Thoracic aorta (tissue), 2 donors: ENCODE results near the gene DEDD2. TPM values are rescaled to one million over a fixed set of nuclear protein-coding genes. Genes with fewer than 3 reads are reported as not detected.

Experiments
- ATAC-seq: fragments of 150-250 bp; one replicate; pipeline ENCODE4 v1.8.0; 2017; ENCODE audit warnings: low read depth; ENCODE audit not compliant: insufficient number of reproducible peaks, low FRiP score
- DNase-seq: peaks from one replicate; pipeline ENCODE4 v3.0.0-alpha.2; 2020; ENCODE audit warnings: low spot score
- H3K27ac ChIP-seq, 2 donors: fragments of 200-600 bp; sonication (generic); 1 replicate in 1 of 2; 2 replicates in 1 of 2; pipeline ENCODE4 v1.5.1; 2016; ENCODE audit warnings: mild to moderate bottlenecking in 2 of 2, moderate library complexity in 2 of 2
- H3K27me3 ChIP-seq: fragments of 200-600 bp; sonication (generic); replicated peaks from 2 replicates; pipeline ENCODE4 v1.6.0; 2016; ENCODE audit warnings: mild to moderate bottlenecking; ENCODE audit not compliant: insufficient read depth
- H3K36me3 ChIP-seq: fragments of 200-600 bp; sonication (generic); one replicate; pipeline ENCODE4 v1.5.1; 2016
- H3K4me1 ChIP-seq, 2 donors: fragments of 200-600 bp; sonication (generic); 1 replicate in 1 of 2; 2 replicates in 1 of 2; pipeline versions ENCODE4 v1.5.1 to v1.6.0; 2016; ENCODE audit warnings: low read depth in 2 of 2, mild to moderate bottlenecking in 1 of 2; ENCODE audit not compliant: control insufficient read depth in 1 of 2
- H3K4me3 ChIP-seq: fragments of 200-600 bp; sonication (generic); 2 replicates; pipeline ENCODE4 v1.5.1; 2016; ENCODE audit warnings: mild to moderate bottlenecking
- H3K9me3 ChIP-seq: fragments of 200-600 bp; sonication (generic); 2 replicates; pipeline ENCODE4 v1.5.1; 2016
- CTCF ChIP-seq: fragments of 200-600 bp; sonication (generic); IDR thresholded peaks from one replicate; pipeline ENCODE4 v1.5.1; 2019; ENCODE audit warnings: antibody characterized with exemption
- total RNA-seq, 2 donors: library from RNA; depleted of rRNA; stranded (reverse); fragments of >200 nt; gene quantifications; one replicate each; pipeline versions ENCODE4 v1.1.0 to v1.2.3, GENCODE V29; 2016

The DEDD2 gene
- total RNA-seq, 2 donors from 2014 or later, result 21.7 to 33.2 TPM

GRCh38 chr19:42203700-42204099, 13.8 kb downstream of the DEDD2 start:
- peaks cover 0 to 3% of the 10 kb centered on the region in 2 donors for H3K4me1 ChIP-seq
- peaks cover 44% of the 10 kb centered on the region for H3K36me3 ChIP-seq
- H3K4me3 ChIP-seq, result no peak overlapping the region
- no peaks in the 10 kb centered on the region for H3K27me3 ChIP-seq
- TF ChIP-seq CTCF, result no peak
- H3K9me3 ChIP-seq, result no peaks in the 10 kb centered on the region
- H3K27ac ChIP-seq, result no peak overlapping the region
- ATAC-seq (no peak), DNase-seq (no peak)

GRCh38 chr19:42202290-42202880, 15.1 kb downstream of the DEDD2 start:
- H3K36me3 ChIP-seq, result peaks cover 43% of the 10 kb centered on the region
- H3K27ac ChIP-seq, result no peak overlapping the region
- ATAC-seq (peak; percentile 8), DNase-seq (no peak)
- H3K27me3 ChIP-seq, result no peaks in the 10 kb centered on the region
- H3K4me3 ChIP-seq, result no peak overlapping the region
- no peak for TF ChIP-seq CTCF
- H3K4me1 ChIP-seq, result peaks cover 0 to 3% of the 10 kb centered on the region in 2 donors
- no peaks in the 10 kb centered on the region for H3K9me3 ChIP-seq

- Histone ChIP-seq H3K27ac (peak overlapping the region in 1 of 2 donors; percentile 50), H3K4me1 (peaks cover 0 to 6% of the 10 kb centered on the region in 2 donors), H3K4me3 (no peak overlapping the region), H3K36me3 (peaks cover 39% of the 10 kb centered on the region), H3K27me3 (no peaks in the 10 kb centered on the region), H3K9me3 (no peaks in the 10 kb centered on the region)
- TF ChIP-seq CTCF, result no peak
- ATAC-seq, result no peak
- no peak for DNase-seq
Measured at GRCh38 chr19:42201489-42202289, 15.8 kb downstream of the DEDD2 start.

- ATAC-seq (no peak), DNase-seq (no peak)
- H3K36me3 ChIP-seq, result peaks cover 35% of the 10 kb centered on the region
- TF ChIP-seq CTCF, result no peak
- H3K4me3 ChIP-seq, result no peak overlapping the region
- no peaks in the 10 kb centered on the region for H3K9me3 ChIP-seq
- peaks cover 0 to 6% of the 10 kb centered on the region in 2 donors for H3K4me1 ChIP-seq
- no peaks in the 10 kb centered on the region for H3K27me3 ChIP-seq
- H3K27ac ChIP-seq, result no peak overlapping the region
Measured at GRCh38 chr19:42200116-42200715, 17.3 kb downstream of the DEDD2 start.

GRCh38 chr19:42199440-42200115, 17.9 kb downstream of the DEDD2 start:
- Histone ChIP-seq H3K36me3 (peaks cover 35% of the 10 kb centered on the region), H3K4me1 (peaks cover 0 to 6% of the 10 kb centered on the region in 2 donors), H3K27me3 (no peaks in the 10 kb centered on the region), H3K27ac (no peak overlapping the region), H3K9me3 (no peaks in the 10 kb centered on the region), H3K4me3 (peak overlapping the region; percentile 28)
- ATAC-seq (no peak), DNase-seq (no peak)
- no peak for TF ChIP-seq CTCF
